Activated T-helper 2 cell treated with anti-CD3 and anti-CD28 coated beads, Interferon-gamma antibody, Interleukin-2, Interleukin-4, amounts not matched to agents 10 μg/mL and 5 μg/mL and 100 μg/mL, durations not matched to agents 14 hours and 24 hours and 36 hours (primary cell): Measurements from ENCODE around the gene ZFC3H1. TPM values are rescaled to one million over a fixed set of nuclear protein-coding genes. Genes with fewer than 3 reads are reported as not detected.
"Not testable (repeated sequence)": the region's sequence is repeated elsewhere in the genome, so short reads cannot be mapped to it uniquely, and the experiment has no call there.

Experiments
- DNase-seq: peaks from one replicate; pipeline ENCODE4 v3.0.0; 2021; ENCODE audit warnings: low spot score
- H3K27ac Mint-ChIP-seq: one replicate; pipeline ENCODE4 v1.8.0; 2021; ENCODE audit warnings: mixed read lengths
- H3K27me3 Mint-ChIP-seq: one replicate; pipeline ENCODE4 v1.8.0; 2021; ENCODE audit warnings: low read depth, mixed read lengths
- H3K36me3 Mint-ChIP-seq: one replicate; pipeline ENCODE4 v1.8.0; 2021; ENCODE audit warnings: low read depth, mixed read lengths
- H3K4me1 Mint-ChIP-seq: one replicate; pipeline ENCODE4 v1.8.0; 2021; ENCODE audit warnings: low read depth, mixed read lengths
- H3K4me3 Mint-ChIP-seq: one replicate; pipeline ENCODE4 v1.8.0; 2021; ENCODE audit warnings: low read depth, mild to moderate bottlenecking, moderate library complexity, mixed read lengths
- H3K9me3 Mint-ChIP-seq: one replicate; pipeline ENCODE4 v1.8.0; 2021; ENCODE audit warnings: mixed read lengths
- intact Hi-C: fragments of 100-400 bp; cut with micrococcal nuclease; formaldehyde crosslinking; loops from one replicate; pipeline ENCODE4 v1.15.1; 2023
- total RNA-seq: library from RNA; stranded (reverse); gene quantifications from 2 replicates; pipeline ENCODE4 v1.2.3, GENCODE V29; 2022

The ZFC3H1 gene
- total RNA-seq, 1 donor from 2014 or later, result 72.5 TPM

GRCh38 chr12:71582925-71583324 lies 80.7 kb downstream of the ZFC3H1 start:
- no peak for DNase-seq
- Mint-ChIP-seq H3K4me3 (no peak overlapping the region), H3K4me1 (no peaks in the 10 kb centered on the region), H3K9me3 (no peaks in the 10 kb centered on the region), H3K36me3 (no peaks in the 10 kb centered on the region), H3K27ac (no peak overlapping the region), H3K27me3 (peaks cover 18% of the 10 kb centered on the region)
- intact Hi-C loops, result no loop called here

GRCh38 chr12:71581206-71581605 lies 82.4 kb downstream of the ZFC3H1 start:
- no peak overlapping the region for H3K27ac Mint-ChIP-seq
- H3K27me3 Mint-ChIP-seq, result peaks cover 21% of the 10 kb centered on the region
- H3K4me1 Mint-ChIP-seq, result no peaks in the 10 kb centered on the region
- no peaks in the 10 kb centered on the region for H3K9me3 Mint-ChIP-seq
- intact Hi-C loops, result no loop called here
- H3K4me3 Mint-ChIP-seq, result no peak overlapping the region
- DNase-seq, result no peak
- H3K36me3 Mint-ChIP-seq, result no peaks in the 10 kb centered on the region

GRCh38 chr12:71578694-71579258 lies 84.9 kb downstream of the ZFC3H1 start:
- H3K27me3 Mint-ChIP-seq, result peaks cover 21% of the 10 kb centered on the region
- H3K4me1 Mint-ChIP-seq, result no peaks in the 10 kb centered on the region
- no peak for DNase-seq
- H3K9me3 Mint-ChIP-seq, result no peaks in the 10 kb centered on the region
- intact Hi-C loops, result no loop called here
- H3K27ac Mint-ChIP-seq, result no peak overlapping the region
- H3K36me3 Mint-ChIP-seq, result no peaks in the 10 kb centered on the region
- no peak overlapping the region for H3K4me3 Mint-ChIP-seq

- intact Hi-C loops, result no loop called here
- Mint-ChIP-seq H3K4me3 (no peak overlapping the region), H3K36me3 (no peaks in the 10 kb centered on the region), H3K9me3 (no peaks in the 10 kb centered on the region), H3K27me3 (peaks cover 18% of the 10 kb centered on the region), H3K27ac (no peak overlapping the region), H3K4me1 (no peaks in the 10 kb centered on the region)
- DNase-seq, result no peak
Measured at GRCh38 chr12:71576496-71576895, 87.2 kb downstream of the ZFC3H1 start.

GRCh38 chr12:71569885-71570284 lies 93.8 kb downstream of the ZFC3H1 start:
- H3K27ac Mint-ChIP-seq, intact Hi-C loops, H3K9me3 Mint-ChIP-seq, DNase-seq, H3K4me1 Mint-ChIP-seq, H3K36me3 Mint-ChIP-seq, H3K4me3 Mint-ChIP-seq: not testable (repeated sequence)
- peaks cover 11% of the 10 kb centered on the region for H3K27me3 Mint-ChIP-seq

- H3K27me3 Mint-ChIP-seq, result peaks cover 9% of the 10 kb centered on the region
- H3K4me1 Mint-ChIP-seq, result no peaks in the 10 kb centered on the region
- no peaks in the 10 kb centered on the region for H3K36me3 Mint-ChIP-seq
- no peak for DNase-seq
- H3K4me3 Mint-ChIP-seq, result no peak overlapping the region
- H3K9me3 Mint-ChIP-seq, result no peaks in the 10 kb centered on the region
- no peak overlapping the region for H3K27ac Mint-ChIP-seq
- intact Hi-C loops, result no loop called here
Measured at GRCh38 chr12:71567537-71567936, 96.1 kb downstream of the ZFC3H1 start.

- Mint-ChIP-seq H3K27ac (no peak overlapping the region), H3K36me3 (no peaks in the 10 kb centered on the region), H3K4me3 (no peak overlapping the region), H3K9me3 (no peaks in the 10 kb centered on the region), H3K27me3 (peaks cover 9% of the 10 kb centered on the region), H3K4me1 (no peaks in the 10 kb centered on the region)
- DNase-seq, result no peak
- intact Hi-C loops, result no loop called here
Measured at GRCh38 chr12:71566655-71567054, 97.0 kb downstream of the ZFC3H1 start.

- Mint-ChIP-seq H3K4me1 (no peaks in the 10 kb centered on the region), H3K27me3 (peaks cover 9% of the 10 kb centered on the region), H3K4me3 (no peak overlapping the region), H3K9me3 (no peaks in the 10 kb centered on the region), H3K36me3 (no peaks in the 10 kb centered on the region), H3K27ac (no peak overlapping the region)
- intact Hi-C loops, result no loop called here
- DNase-seq, result no peak
Measured at GRCh38 chr12:71565535-71565934, 98.1 kb downstream of the ZFC3H1 start.

GRCh38 chr12:71562676-71563595 lies 100.7 kb downstream of the ZFC3H1 start:
- Mint-ChIP-seq H3K4me3 (no peak overlapping the region), H3K36me3 (no peaks in the 10 kb centered on the region), H3K27ac (no peak overlapping the region), H3K4me1 (no peaks in the 10 kb centered on the region), H3K9me3 (no peaks in the 10 kb centered on the region), H3K27me3 (peaks cover 5% of the 10 kb centered on the region)
- DNase-seq, result no peak
- intact Hi-C loops, result no loop called here

Other genes with a start within 250 kb of the ZFC3H1 start
- not detected in 2 replicates for gene LGR5, start 224.1 kb downstream of the ZFC3H1 start, total RNA-seq
- gene THAP2, start 453 bp upstream of the ZFC3H1 start, total RNA-seq, result 9.0 and 12.1 TPM in 2 replicates
- 11.0 and 14.3 TPM in 2 replicates for gene TMEM19, start 22.2 kb upstream of the ZFC3H1 start, total RNA-seq
- 95.4 and 96.1 TPM in 2 replicates for gene RAB21, start 91.0 kb upstream of the ZFC3H1 start, total RNA-seq
- gene TBC1D15, start 175.9 kb upstream of the ZFC3H1 start, total RNA-seq, result 38.2 and 44.8 TPM in 2 replicates